Activated CD4-positive, alpha-beta T cell treated with anti-CD3 and anti-CD28 coated beads, Interleukin-2, Interleukin-6, amounts not matched to agents 100 ng/mL and 50 ng/mL, durations not matched to agents 16 hours and 8 hours (primary cell): Measurements from ENCODE around the gene NFXL1.

Experiments
- DNase-seq: peaks from one replicate; pipeline ENCODE4 v3.0.0-alpha.2; 2020

Gene NFXL1

GRCh38 chr4:47830265-47831025 is 83.9 kb downstream of the NFXL1 start:
- DNase-seq, result no peak

- DNase-seq, result no peak
Measured at GRCh38 chr4:47829438-47829837, 84.9 kb downstream of the NFXL1 start.

GRCh38 chr4:47827343-47828047 is 86.9 kb downstream of the NFXL1 start:
- no peak for DNase-seq

- DNase-seq, result no peak
Measured at GRCh38 chr4:47824840-47825239, 89.5 kb downstream of the NFXL1 start.

- no peak for DNase-seq
Measured at GRCh38 chr4:47819178-47819577, 95.2 kb downstream of the NFXL1 start.

GRCh38 chr4:47817275-47817674 is 97.1 kb downstream of the NFXL1 start:
- DNase-seq, result no peak

- DNase-seq, result no peak
Measured at GRCh38 chr4:47816748-47817147, 97.6 kb downstream of the NFXL1 start.

GRCh38 chr4:47814618-47815295 is 99.6 kb downstream of the NFXL1 start:
- no peak for DNase-seq

- DNase-seq, result no peak
Measured at GRCh38 chr4:47809654-47810203, 104.7 kb downstream of the NFXL1 start.

GRCh38 chr4:47804598-47804997 is 109.8 kb downstream of the NFXL1 start:
- DNase-seq, result no peak

- DNase-seq, result no peak
Measured at GRCh38 chr4:47801481-47802002, 112.8 kb downstream of the NFXL1 start.

GRCh38 chr4:47798165-47798564 is 116.2 kb downstream of the NFXL1 start:
- no peak for DNase-seq
